Measurements from ENCODE around the gene MIP. TPM values are rescaled to one million over a fixed set of nuclear protein-coding genes. Genes with fewer than 3 reads are reported as not detected.
"Not testable (repeated sequence)": the region's sequence is repeated elsewhere in the genome, so short reads cannot be mapped to it uniquely, and the experiment has no call there.

Gene MIP
- polyA plus RNA-seq, 1 donor from 2014 or later, result not detected

DNA sequence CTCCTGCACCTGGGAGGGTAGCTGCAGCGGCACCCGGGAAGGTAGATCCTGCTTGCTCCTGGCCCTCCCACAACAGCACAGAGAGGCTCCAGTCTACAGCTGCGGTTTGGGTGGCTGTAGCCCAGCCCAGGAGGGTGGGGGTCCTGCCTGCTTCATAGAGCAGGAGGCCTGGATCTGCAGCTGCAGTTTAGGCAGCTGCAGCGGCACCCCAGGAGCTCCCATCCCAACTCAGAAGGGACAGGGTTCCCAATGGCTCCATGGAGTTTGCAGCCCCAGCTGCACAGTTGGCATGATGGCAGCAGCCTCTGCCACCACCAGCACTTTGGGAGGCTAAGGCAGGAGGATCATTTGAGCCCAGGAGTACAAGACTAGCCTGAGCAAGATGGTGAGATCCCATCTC is 43.7 kb downstream of the MIP start:
- no peaks in the 10 kb centered on the region for H3K79me2 ChIP-seq (replicated peaks; ENCODE audit: insufficient read depth, low read length)
- no peaks in the 10 kb centered on the region for H3K27me3 ChIP-seq (ENCODE audit: insufficient read depth, low read depth, low read length)
- no peak overlapping the region for H3K27ac ChIP-seq (ENCODE audit: low read length)
- H3K9ac ChIP-seq (ENCODE audit: low read length), result no peak overlapping the region
- no peak overlapping the region for H3K4me2 ChIP-seq (ENCODE audit: low read length)
- no peaks in the 10 kb centered on the region for H3K9me2 ChIP-seq (ENCODE audit: insufficient read depth, low read length)
- no peaks in the 10 kb centered on the region for H4K20me1 ChIP-seq (ENCODE audit: insufficient read depth)
- TF ChIP-seq, protein P1, sequence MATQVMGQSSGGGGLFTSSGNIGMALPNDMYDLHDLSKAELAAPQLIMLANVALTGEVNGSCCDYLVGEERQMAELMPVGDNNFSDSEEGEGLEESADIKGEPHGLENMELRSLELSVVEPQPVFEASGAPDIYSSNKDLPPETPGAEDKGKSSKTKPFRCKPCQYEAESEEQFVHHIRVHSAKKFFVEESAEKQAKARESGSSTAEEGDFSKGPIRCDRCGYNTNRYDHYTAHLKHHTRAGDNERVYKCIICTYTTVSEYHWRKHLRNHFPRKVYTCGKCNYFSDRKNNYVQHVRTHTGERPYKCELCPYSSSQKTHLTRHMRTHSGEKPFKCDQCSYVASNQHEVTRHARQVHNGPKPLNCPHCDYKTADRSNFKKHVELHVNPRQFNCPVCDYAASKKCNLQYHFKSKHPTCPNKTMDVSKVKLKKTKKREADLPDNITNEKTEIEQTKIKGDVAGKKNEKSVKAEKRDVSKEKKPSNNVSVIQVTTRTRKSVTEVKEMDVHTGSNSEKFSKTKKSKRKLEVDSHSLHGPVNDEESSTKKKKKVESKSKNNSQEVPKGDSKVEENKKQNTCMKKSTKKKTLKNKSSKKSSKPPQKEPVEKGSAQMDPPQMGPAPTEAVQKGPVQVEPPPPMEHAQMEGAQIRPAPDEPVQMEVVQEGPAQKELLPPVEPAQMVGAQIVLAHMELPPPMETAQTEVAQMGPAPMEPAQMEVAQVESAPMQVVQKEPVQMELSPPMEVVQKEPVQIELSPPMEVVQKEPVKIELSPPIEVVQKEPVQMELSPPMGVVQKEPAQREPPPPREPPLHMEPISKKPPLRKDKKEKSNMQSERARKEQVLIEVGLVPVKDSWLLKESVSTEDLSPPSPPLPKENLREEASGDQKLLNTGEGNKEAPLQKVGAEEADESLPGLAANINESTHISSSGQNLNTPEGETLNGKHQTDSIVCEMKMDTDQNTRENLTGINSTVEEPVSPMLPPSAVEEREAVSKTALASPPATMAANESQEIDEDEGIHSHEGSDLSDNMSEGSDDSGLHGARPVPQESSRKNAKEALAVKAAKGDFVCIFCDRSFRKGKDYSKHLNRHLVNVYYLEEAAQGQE (IDR thresholded peaks at IDR 0.05; ENCODE audit: borderline replicate concordance), result no peak
- TF ChIP-seq MXI1 (conservative IDR thresholded peaks at IDR 0.05; ENCODE audit: poor library complexity, severe bottlenecking) (no peak), EP300 (conservative IDR thresholded peaks at IDR 0.05; ENCODE audit: poor library complexity, severe bottlenecking) (no peak), POLR2AphosphoS5 (IDR thresholded peaks at IDR 0.05) (no peak), RAD21 (conservative IDR thresholded peaks at IDR 0.05) (no peak), SMC3 (conservative IDR thresholded peaks at IDR 0.05; ENCODE audit: poor library complexity) (no peak), TAF1 (IDR thresholded peaks at IDR 0.05; ENCODE audit: low read depth) (no peak), EZH2 (IDR thresholded peaks at IDR 0.05; ENCODE audit: borderline replicate concordance, insufficient read depth, low read length, poor library complexity, severe bottlenecking) (no peak)
- TF ChIP-seq, protein P2, sequence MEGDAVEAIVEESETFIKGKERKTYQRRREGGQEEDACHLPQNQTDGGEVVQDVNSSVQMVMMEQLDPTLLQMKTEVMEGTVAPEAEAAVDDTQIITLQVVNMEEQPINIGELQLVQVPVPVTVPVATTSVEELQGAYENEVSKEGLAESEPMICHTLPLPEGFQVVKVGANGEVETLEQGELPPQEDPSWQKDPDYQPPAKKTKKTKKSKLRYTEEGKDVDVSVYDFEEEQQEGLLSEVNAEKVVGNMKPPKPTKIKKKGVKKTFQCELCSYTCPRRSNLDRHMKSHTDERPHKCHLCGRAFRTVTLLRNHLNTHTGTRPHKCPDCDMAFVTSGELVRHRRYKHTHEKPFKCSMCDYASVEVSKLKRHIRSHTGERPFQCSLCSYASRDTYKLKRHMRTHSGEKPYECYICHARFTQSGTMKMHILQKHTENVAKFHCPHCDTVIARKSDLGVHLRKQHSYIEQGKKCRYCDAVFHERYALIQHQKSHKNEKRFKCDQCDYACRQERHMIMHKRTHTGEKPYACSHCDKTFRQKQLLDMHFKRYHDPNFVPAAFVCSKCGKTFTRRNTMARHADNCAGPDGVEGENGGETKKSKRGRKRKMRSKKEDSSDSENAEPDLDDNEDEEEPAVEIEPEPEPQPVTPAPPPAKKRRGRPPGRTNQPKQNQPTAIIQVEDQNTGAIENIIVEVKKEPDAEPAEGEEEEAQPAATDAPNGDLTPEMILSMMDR (IDR thresholded peaks at IDR 0.05; ENCODE audit: poor library complexity, severe bottlenecking), result no peak
- no peaks in the 10 kb centered on the region for H3K36me3 ChIP-seq (ENCODE audit: insufficient read depth, low read length)
- no peak overlapping the region for H3K4me3 ChIP-seq (ENCODE audit: low read length)
- H2AFZ ChIP-seq (ENCODE audit: low read depth, low read length), result no peak overlapping the region
- no peaks in the 10 kb centered on the region for H3F3A ChIP-seq (ENCODE audit: insufficient read depth, low read length, poor library complexity, severe bottlenecking)
- no peaks in the 10 kb centered on the region for H3K9me3 ChIP-seq (ENCODE audit: low read length)

DNA sequence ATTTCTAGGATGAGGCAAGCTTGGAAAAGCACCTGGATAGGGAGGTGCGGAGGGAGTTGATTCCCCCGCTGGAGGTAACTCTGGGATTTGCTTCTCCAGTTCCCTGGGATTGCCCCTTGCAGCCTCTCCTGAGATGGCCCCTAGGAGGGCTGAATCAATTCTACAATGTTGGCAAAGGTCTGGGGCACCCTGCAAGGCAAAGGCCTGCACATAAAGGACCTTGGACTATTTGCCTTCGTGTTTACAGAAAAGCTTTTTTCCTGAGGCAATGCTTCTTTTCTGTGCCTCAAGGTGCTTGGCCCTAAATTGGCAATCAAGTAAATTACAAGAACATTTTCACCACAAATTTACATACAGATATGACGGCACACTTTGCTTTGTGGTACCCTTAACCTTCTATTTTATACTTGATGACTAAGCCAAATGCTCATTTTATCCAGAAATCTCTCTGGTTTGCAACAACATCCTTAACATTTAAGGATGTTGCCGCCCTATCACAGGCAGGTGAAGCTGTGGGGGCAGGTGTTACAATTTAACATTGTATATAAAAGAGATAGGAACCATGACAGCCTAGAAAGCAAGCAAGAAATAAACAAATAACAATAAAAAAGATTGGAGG is 45.5 kb downstream of the MIP start:
- H3K27me3 ChIP-seq (ENCODE audit: insufficient read depth, low read depth, low read length), result no peaks in the 10 kb centered on the region
- H3K36me3 ChIP-seq (ENCODE audit: insufficient read depth, low read length), result no peaks in the 10 kb centered on the region
- no peaks in the 10 kb centered on the region for H3F3A ChIP-seq (ENCODE audit: insufficient read depth, low read length, poor library complexity, severe bottlenecking)
- TF ChIP-seq POLR2AphosphoS5 (IDR thresholded peaks at IDR 0.05) (no peak), MXI1 (conservative IDR thresholded peaks at IDR 0.05; ENCODE audit: poor library complexity, severe bottlenecking) (no peak), RAD21 (conservative IDR thresholded peaks at IDR 0.05) (no peak), EZH2 (IDR thresholded peaks at IDR 0.05; ENCODE audit: borderline replicate concordance, insufficient read depth, low read length, poor library complexity, severe bottlenecking) (no peak), EP300 (conservative IDR thresholded peaks at IDR 0.05; ENCODE audit: poor library complexity, severe bottlenecking) (no peak), TAF1 (IDR thresholded peaks at IDR 0.05; ENCODE audit: low read depth) (no peak), SMC3 (conservative IDR thresholded peaks at IDR 0.05; ENCODE audit: poor library complexity) (no peak)
- TF ChIP-seq, protein P1 (IDR thresholded peaks at IDR 0.05; ENCODE audit: borderline replicate concordance), result no peak
- TF ChIP-seq, protein P2 (IDR thresholded peaks at IDR 0.05; ENCODE audit: poor library complexity, severe bottlenecking), result no peak
- no peaks in the 10 kb centered on the region for H3K9me2 ChIP-seq (ENCODE audit: insufficient read depth, low read length)
- no peak overlapping the region for H3K4me3 ChIP-seq (ENCODE audit: low read length)
- H3K79me2 ChIP-seq (replicated peaks; ENCODE audit: insufficient read depth, low read length), result no peaks in the 10 kb centered on the region
- no peaks in the 10 kb centered on the region for H4K20me1 ChIP-seq (ENCODE audit: insufficient read depth)
- no peak overlapping the region for H3K4me2 ChIP-seq (ENCODE audit: low read length)
- H2AFZ ChIP-seq (ENCODE audit: low read depth, low read length), result no peak overlapping the region
- no peak overlapping the region for H3K9ac ChIP-seq (ENCODE audit: low read length)
- no peak overlapping the region for H3K27ac ChIP-seq (ENCODE audit: low read length)
- no peaks in the 10 kb centered on the region for H3K9me3 ChIP-seq (ENCODE audit: low read length)

DNA sequence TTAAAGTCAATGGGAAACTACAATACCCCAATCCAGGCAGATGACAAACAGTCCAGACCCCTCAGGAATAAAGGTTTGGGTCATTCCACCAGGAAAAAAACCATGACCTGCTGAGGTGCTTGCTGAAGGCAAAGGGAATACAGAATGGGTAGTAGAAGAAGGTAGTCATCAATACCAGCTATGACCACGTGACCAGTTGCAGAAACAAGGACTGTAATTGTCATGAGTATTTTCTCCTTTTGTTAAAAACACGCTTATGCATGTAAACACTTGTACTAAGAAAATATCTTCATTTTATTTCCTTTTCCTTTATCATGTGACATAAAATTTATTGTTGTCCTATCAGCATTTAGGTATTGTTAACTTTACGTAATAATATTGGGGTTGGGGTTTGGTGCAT is 50.2 kb downstream of the MIP start:
- H3K9me3 ChIP-seq (ENCODE audit: low read length); H3K9me2 ChIP-seq (ENCODE audit: insufficient read depth, low read length); H3F3A ChIP-seq (ENCODE audit: insufficient read depth, low read length, poor library complexity, severe bottlenecking); H3K27me3 ChIP-seq (ENCODE audit: insufficient read depth, low read depth, low read length); H3K79me2 ChIP-seq (replicated peaks; ENCODE audit: insufficient read depth, low read length); H2AFZ ChIP-seq (ENCODE audit: low read depth, low read length); H3K27ac ChIP-seq (ENCODE audit: low read length); H3K4me2 ChIP-seq (ENCODE audit: low read length); H3K9ac ChIP-seq (ENCODE audit: low read length); H3K36me3 ChIP-seq (ENCODE audit: insufficient read depth, low read length); H4K20me1 ChIP-seq (ENCODE audit: insufficient read depth); H3K4me3 ChIP-seq (ENCODE audit: low read length): not testable (repeated sequence)

Measured in neural cell (in vitro differentiated cells).